Calu3 (cell line): ENCODE results near the gene NUDT22. TPM values are rescaled to one million over a fixed set of nuclear protein-coding genes. Genes with fewer than 3 reads are reported as not detected.

Source experiments
- BruUV-seq: library from RNA; stranded (reverse); fragments of 400-500 nt; replicated peaks from 2 replicates; lab custom pipeline; 2021; lab: Mats Ljungman, UMichigan
- CTCF ChIA-PET: fragments of 300-600 bp; sonication (Branson Sonifier 250); formaldehyde crosslinking; loops from one replicate; lab custom pipeline; 2022; ENCODE audit warnings: antibody characterized with exemption; lab: Charles Lee
- DNase-seq: peaks from one replicate; pipeline ENCODE4 v3.0.0; 2022
- H3K27ac Mint-ChIP-seq: one replicate; pipeline ENCODE4 v1.8.0; 2022; ENCODE audit warnings: mixed read lengths; ENCODE audit not compliant: unreplicated experiment
- H3K27me3 Mint-ChIP-seq: one replicate; pipeline ENCODE4 v1.8.0; 2022; ENCODE audit warnings: mixed read lengths; ENCODE audit not compliant: unreplicated experiment
- H3K36me3 Mint-ChIP-seq: one replicate; pipeline ENCODE4 v1.8.0; 2022; ENCODE audit warnings: mild to moderate bottlenecking, moderate library complexity, mixed read lengths; ENCODE audit not compliant: insufficient read depth, unreplicated experiment
- H3K4me1 Mint-ChIP-seq: one replicate; pipeline ENCODE4 v1.8.0; 2022; ENCODE audit warnings: mild to moderate bottlenecking, low read depth, mixed read lengths; ENCODE audit not compliant: unreplicated experiment
- H3K4me3 Mint-ChIP-seq: one replicate; pipeline ENCODE4 v1.8.0; 2022; ENCODE audit warnings: mild to moderate bottlenecking, low read depth, moderate library complexity, mixed read lengths; ENCODE audit not compliant: unreplicated experiment
- H3K9me3 Mint-ChIP-seq: one replicate; pipeline ENCODE4 v1.8.0; 2022; ENCODE audit warnings: low read depth, mixed read lengths; ENCODE audit not compliant: unreplicated experiment
- CTCF ChIP-seq: fragments of 200-600 bp; IDR thresholded peaks from one replicate; pipeline ENCODE4 v1.8.0; 2022; ENCODE audit warnings: antibody characterized with exemption; ENCODE audit not compliant: unreplicated experiment
- intact Hi-C: fragments of 100-400 bp; cut with micrococcal nuclease; formaldehyde crosslinking; loops from one replicate; pipeline ENCODE4 v1.10.0; 2022; ENCODE audit not compliant: unreplicated experiment
- total RNA-seq: library from RNA; stranded (reverse); gene quantifications from 2 replicates; pipeline ENCODE4 v1.2.3, GENCODE V29; 2022

The NUDT22 gene
- total RNA-seq, 1 experiment from 2014 or later = 58.7 TPM

DNA sequence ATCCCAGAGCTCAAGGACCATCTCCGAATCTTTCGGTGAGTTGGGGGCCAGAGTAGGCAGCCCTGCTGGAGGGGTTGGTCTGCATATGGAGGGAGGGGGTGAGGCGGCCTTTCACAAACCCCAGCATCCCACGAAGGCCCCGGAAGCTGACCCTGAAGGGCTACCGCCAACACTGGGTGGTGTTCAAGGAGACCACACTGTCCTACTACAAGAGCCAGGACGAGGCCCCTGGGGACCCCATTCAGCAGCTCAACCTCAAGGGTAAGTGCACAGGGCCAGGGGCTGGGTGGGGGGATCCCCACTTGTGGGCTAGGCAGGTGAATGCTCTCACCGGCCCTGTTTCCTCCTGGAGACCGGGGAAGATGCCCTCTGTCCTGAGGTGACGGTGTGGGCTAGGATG, 6.3 kb upstream of the NUDT22 start:
- H3K9me3 Mint-ChIP-seq = no peaks in the 10 kb centered on the region
- CTCF ChIA-PET = interaction anchor here (0.6 kb wide), 1 partner anchor 1080 kb away, joined by 8 read pairs; no protein-coding TSS in a partner anchor
- H3K27ac Mint-ChIP-seq = no peak overlapping the region
- no peaks in the 10 kb centered on the region for H3K27me3 Mint-ChIP-seq
- intact Hi-C loops = no loop called here
- no TSS peak for BruUV-seq
- DNase-seq = no peak
- peaks cover 90% of the 10 kb centered on the region for H3K36me3 Mint-ChIP-seq
- no peak overlapping the region for H3K4me3 Mint-ChIP-seq
- peaks cover 9% of the 10 kb centered on the region for H3K4me1 Mint-ChIP-seq
- no peak for TF ChIP-seq CTCF

DNA sequence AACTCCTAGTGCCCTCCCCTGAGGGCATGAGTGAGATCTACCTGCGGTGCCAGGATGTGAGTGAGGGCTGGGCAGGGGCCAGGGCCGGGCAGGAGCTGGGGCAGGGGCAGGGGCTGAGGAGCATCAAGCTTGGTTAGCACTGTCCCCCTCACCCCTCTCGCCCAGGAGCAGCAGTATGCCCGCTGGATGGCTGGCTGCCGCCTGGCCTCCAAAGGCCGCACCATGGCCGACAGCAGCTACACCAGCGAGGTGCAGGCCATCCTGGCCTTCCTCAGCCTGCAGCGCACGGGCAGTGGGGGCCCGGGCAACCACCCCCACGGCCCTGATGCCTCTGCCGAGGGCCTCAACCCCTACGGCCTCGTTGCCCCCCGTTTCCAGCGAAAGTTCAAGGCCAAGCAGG, 5.8 kb upstream of the NUDT22 start:
- no TSS peak for BruUV-seq
- intact Hi-C loops = no loop called here

GRCh38 chr11:64220798-64221197, 5.3 kb upstream of the NUDT22 start:
- no peak for TF ChIP-seq CTCF
- intact Hi-C loops = no loop called here
- no TSS peak for BruUV-seq
- H3K9me3 Mint-ChIP-seq = no peaks in the 10 kb centered on the region
- CTCF ChIA-PET = interaction anchor here (0.6 kb wide), 1 partner anchor 18 kb away, joined by 7 read pairs; no protein-coding TSS in a partner anchor
- peaks cover 90% of the 10 kb centered on the region for H3K36me3 Mint-ChIP-seq
- no peak for DNase-seq
- H3K4me1 Mint-ChIP-seq = peaks cover 9% of the 10 kb centered on the region
- H3K27ac Mint-ChIP-seq = no peak overlapping the region
- no peaks in the 10 kb centered on the region for H3K27me3 Mint-ChIP-seq
- H3K4me3 Mint-ChIP-seq = no peak overlapping the region

More for the DNA sequence above, 5.8 kb upstream of the NUDT22 start:
- TF ChIP-seq CTCF = no peak
- no peaks in the 10 kb centered on the region for H3K27me3 Mint-ChIP-seq
- H3K27ac Mint-ChIP-seq = no peak overlapping the region
- CTCF ChIA-PET = interaction anchor here (0.6 kb wide), 2 partner anchors 18 to 1080 kb away, joined by 7 to 8 read pairs; no protein-coding TSS in a partner anchor
- H3K9me3 Mint-ChIP-seq = no peaks in the 10 kb centered on the region
- H3K4me3 Mint-ChIP-seq = no peak overlapping the region
- peaks cover 9% of the 10 kb centered on the region for H3K4me1 Mint-ChIP-seq
- H3K36me3 Mint-ChIP-seq = peaks cover 90% of the 10 kb centered on the region
- no peak for DNase-seq

DNA sequence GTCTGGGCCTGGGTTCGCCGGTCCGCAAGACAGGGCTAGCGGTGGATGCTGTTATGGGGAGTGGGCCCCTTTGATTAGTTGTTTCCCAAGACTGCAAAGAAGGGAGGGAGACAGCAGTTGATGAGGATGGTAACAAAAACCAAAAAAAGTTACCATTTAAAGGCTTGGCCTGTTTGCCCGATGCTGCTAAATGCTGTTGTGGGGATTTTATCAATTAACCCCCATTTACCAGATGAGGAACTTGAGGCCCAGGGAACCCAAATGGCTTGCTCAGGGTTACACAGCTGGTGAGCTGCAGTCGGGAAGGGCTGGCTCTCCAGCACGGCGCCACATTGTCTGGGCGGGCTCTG, 3.4 kb upstream of the NUDT22 start:
- Mint-ChIP-seq H3K27me3 (no peaks in the 10 kb centered on the region), H3K9me3 (no peaks in the 10 kb centered on the region), H3K36me3 (peaks cover 94% of the 10 kb centered on the region), H3K4me1 (peaks cover 12% of the 10 kb centered on the region), H3K27ac (no peak overlapping the region), H3K4me3 (no peak overlapping the region)
- no peak for DNase-seq
- BruUV-seq = no TSS peak
- no peak for TF ChIP-seq CTCF
- intact Hi-C loops = no loop called here
- CTCF ChIA-PET = interaction anchor here (0.7 kb wide), 1 partner anchor 15 kb away, joined by 5 read pairs; no protein-coding TSS in a partner anchor
